HepG2 (cell line): Measurements from ENCODE around the gene METTL21C. TPM values are rescaled to one million over a fixed set of nuclear protein-coding genes. Genes with fewer than 3 reads are reported as not detected.

ENCODE experiments used
- ATAC-seq: fragments of 200-7000 bp; cut with Tn5 transposase; 3 replicates; pipeline ENCODE4 v1.9.1; 2020; ENCODE audit warnings: mild to moderate bottlenecking, moderate library complexity
- BruUV-seq: library from RNA; stranded (reverse); fragments of 400-500 nt; replicated peaks from 2 replicates; lab custom pipeline; 2021; lab: Mats Ljungman, UMichigan
- CTCF ChIA-PET: fragments of 300-600 bp; formaldehyde crosslinking; extraction: SDS; loops from one replicate; lab custom pipeline; 2021; ENCODE audit warnings: low total read pairs, inconsistent platforms, low intra/inter-chr PET ratio; lab: Yijun Ruan, JAX
- POLR2A ChIA-PET: fragments of 350-600 bp; sonication (Branson Sonifier 250); formaldehyde crosslinking; loops from one replicate; lab custom pipeline; 2020; ENCODE audit warnings: antibody characterized with exemption, inconsistent platforms; lab: Yijun Ruan, JAX
- DNase-seq: peaks from one replicate; pipeline ENCODE4 v3.0.0-alpha.2; 2015; ENCODE audit warnings: low spot score
- FAIRE-seq: peaks from 3 replicates; lab custom pipeline; 2011; peaks lifted over from hg19 to GRCh38; lab: Jason Lieb, UNC
- H2AFZ ChIP-seq: one replicate; pipeline ENCODE4 v1.6.1; 2011; ENCODE audit warnings: low read length, inconsistent platforms
- H3K27ac ChIP-seq: fragments of 300-600 bp; 3 replicates; pipeline ENCODE4 v1.8.0; 2011; ENCODE audit warnings: mixed run types, mild to moderate bottlenecking, mixed read lengths, low read length, inconsistent platforms; ENCODE audit not compliant: insufficient read depth; ENCODE audit errors: extremely low read length
- H3K27me3 ChIP-seq, 2 experiments: fragments of 200-600 bp in 1 of 2; 2 replicates in 1 of 2; 3 replicates in 1 of 2; pipeline versions ENCODE4 v1.6.0 to v1.8.0; 2011; ENCODE audit warnings: low read length in 2 of 2, mild to moderate bottlenecking in 2 of 2, moderate library complexity in 2 of 2, inconsistent platforms in 1 of 2; ENCODE audit not compliant: insufficient read depth in 2 of 2, control insufficient read depth in 1 of 2
- H3K36me3 ChIP-seq, 2 experiments: fragments of 200-600 bp in 1 of 2; replicated peaks in 1 of 2; 2 replicates in 1 of 2; 3 replicates in 1 of 2; pipeline versions ENCODE4 v1.5.1 to v1.8.0; 2011; ENCODE audit warnings: low read length in 2 of 2, inconsistent platforms in 1 of 2; ENCODE audit not compliant: insufficient read depth in 2 of 2, control insufficient read depth in 1 of 2
- H3K4me1 ChIP-seq: 2 replicates; pipeline ENCODE4 v1.5.1; 2012; ENCODE audit warnings: low read length, inconsistent platforms; ENCODE audit not compliant: insufficient read depth
- H3K4me2 ChIP-seq: 2 replicates; pipeline ENCODE4 v1.6.0; 2011; ENCODE audit warnings: low read depth, low read length, inconsistent platforms
- H3K4me3 ChIP-seq, 3 experiments: fragments of 200-600 bp in 1 of 3; sonication (generic), shearing (Covaris generic) in 1 of 3; replicated peaks in 1 of 3; 2 replicates each; pipeline ENCODE4 v1.5.1; 2011 to 2016; ENCODE audit warnings: low read length in 3 of 3, inconsistent platforms in 2 of 3, low read depth in 2 of 3, mild to moderate bottlenecking in 2 of 3, control low read depth in 1 of 3, mixed read lengths in 1 of 3; ENCODE audit not compliant: insufficient read depth in 1 of 3
- H3K79me2 ChIP-seq: one replicate; pipeline ENCODE4 v1.6.1; 2011; ENCODE audit warnings: low read length, inconsistent platforms; ENCODE audit not compliant: insufficient read depth
- H3K9ac ChIP-seq: 2 replicates; pipeline ENCODE4 v1.6.0; 2011; ENCODE audit warnings: mild to moderate bottlenecking, low read depth, low read length, inconsistent platforms; ENCODE audit not compliant: insufficient read depth
- H3K9me3 ChIP-seq: 2 replicates; pipeline ENCODE4 v1.5.1; 2012; ENCODE audit warnings: mild to moderate bottlenecking, low read length
- H4K20me1 ChIP-seq: 2 replicates; pipeline ENCODE4 v1.6.0; 2011; ENCODE audit warnings: inconsistent platforms, mild to moderate bottlenecking, low read length, moderate library complexity; ENCODE audit not compliant: insufficient read depth
- EEA1 ChIP-seq: sonication (generic); formaldehyde crosslinking; IDR thresholded peaks from 2 replicates; pipeline ENCODE4 v1.5.1; 2020; ENCODE audit warnings: mild to moderate bottlenecking, missing genetic modification reagents, borderline replicate concordance
- GABPA ChIP-seq, 2 experiments: IDR thresholded peaks; 2 replicates each; pipeline ENCODE4 v1.6.1; 2011 to 2016; ENCODE audit warnings: low read depth in 2 of 2, low read length in 1 of 2, missing biosample characterization in 1 of 2, missing genetic modification characterization in 1 of 2
- HNF1A ChIP-seq, 2 experiments: sonication (generic) in 1 of 2; formaldehyde crosslinking in 1 of 2; IDR thresholded peaks; 2 replicates each; pipeline versions ENCODE4 v1.4.0 to v1.6.1; 2016 to 2020; ENCODE audit warnings: borderline replicate concordance in 1 of 2, low read depth in 1 of 2, mild to moderate bottlenecking in 1 of 2, missing genetic modification reagents in 1 of 2
- KAT8 ChIP-seq: IDR thresholded peaks from 2 replicates; pipeline ENCODE4 v1.6.1; 2016; ENCODE audit warnings: missing genetic modification reagents, missing compliant biosample characterization
- NFATC3 ChIP-seq: sonication (generic); formaldehyde crosslinking; IDR thresholded peaks from 2 replicates; pipeline ENCODE4 v1.5.1; 2020; ENCODE audit warnings: mild to moderate bottlenecking, missing genetic modification reagents
- ONECUT2 ChIP-seq: sonication (generic); formaldehyde crosslinking; IDR thresholded peaks from 2 replicates; pipeline ENCODE4 v1.4.0; 2020; ENCODE audit warnings: missing genetic modification reagents
- ZNF558 ChIP-seq: sonication (generic); formaldehyde crosslinking; IDR thresholded peaks from 2 replicates; pipeline ENCODE4 v1.9.0; 2022; ENCODE audit warnings: mild to moderate bottlenecking, missing genetic modification reagents, borderline replicate concordance
- ZNF576 ChIP-seq: sonication (generic); formaldehyde crosslinking; IDR thresholded peaks from 2 replicates; pipeline ENCODE4 v1.4.0; 2020; ENCODE audit warnings: mild to moderate bottlenecking, missing genetic modification reagents
- ZNF605 ChIP-seq: sonication (generic); formaldehyde crosslinking; IDR thresholded peaks from 2 replicates; pipeline ENCODE4 v1.8.0; 2022; ENCODE audit warnings: mild to moderate bottlenecking, missing genetic modification reagents
- WGBS: methylation state at CpG from one replicate; pipeline ENCODE4 v1.1.6; 2017; ENCODE audit warnings: low lambda C conversion rate; 5-methylcytosine and 5-hydroxymethylcytosine counted together
- in situ Hi-C: cut with HindIII; loops from 2 replicates; pipeline ENCODE4 v1.10.0; 2017; ENCODE audit warnings: low pct_unique_long_range_greater_than_20kb; ENCODE audit not compliant: extremely low pct_ligation_motif_present
- intact Hi-C: fragments of 100-400 bp; cut with micrococcal nuclease; formaldehyde crosslinking; loops from one replicate; pipeline ENCODE4 v1.10.0; 2022; ENCODE audit not compliant: unreplicated experiment
- polyA plus RNA-seq, 8 experiments: library from polyadenylated mRNA; depleted of rRNA in 3 of 8; stranded (reverse) in 7 of 8; unstranded in 1 of 8; fragments of >200 nt; fragmentation: Illumina TruSeq in 4 of 8; extraction: Trizol in 4 of 8; gene quantifications; 2 replicates each; pipeline versions ENCODE4 v1.2.1 to v1.2.3, GENCODE V29; 2011 to 2016; ENCODE audit warnings: low read depth in 4 of 8, missing spikeins in 1 of 8, mixed read lengths in 1 of 8; ENCODE audit not compliant: insufficient read depth in 1 of 8
- total RNA-seq, 5 experiments: library from RNA; depleted of rRNA; stranded (reverse); fragments of >200 nt; fragmentation: Illumina TruSeq; extraction: Trizol; gene quantifications; 2 replicates each; pipeline ENCODE4 v1.2.3, GENCODE V29; 2016; ENCODE audit warnings: low read depth in 1 of 5

The METTL21C gene
- total and polyA plus RNA-seq, 2 of the 13 experiments (the other 11 are each of a cell fraction or from before 2014, with no cell fraction given) = not detected

GRCh38 chr13:102701331-102701730, 6.5 kb upstream of the METTL21C start:
- no peak for FAIRE-seq
- Histone ChIP-seq H3K27ac (no peak overlapping the region), H3K4me2 (no peak overlapping the region), H4K20me1 (no peaks in the 10 kb centered on the region), H3K9ac (no peak overlapping the region), H2AFZ (no peak overlapping the region), H3K27me3 (peaks cover 0 to 5% of the 10 kb centered on the region in 2 experiments; a peak in 1 of 5 replicates), H3K4me3 (no peak overlapping the region), H3K9me3 (peaks cover 8% of the 10 kb centered on the region; the same call in 1 of the 2 replicates), H3K36me3 (no peaks in the 10 kb centered on the region)
- ATAC-seq = no peak
- CTCF ChIA-PET = no interaction called here
- intact Hi-C loops = no loop called here
- no TSS peak for BruUV-seq
- POLR2A ChIA-PET = no interaction called here
- TF ChIP-seq NFATC3 (no peak), ZNF576 (CRISPR knock-in tag) (no peak), ZNF558 (CRISPR knock-in tag) (no peak)
- TF ChIP-seq, all 625 proteins: peak for 0
- DNase-seq = no peak
- WGBS = 62% methylated on average over 5 of the region's 5 CpGs
- Histone ChIP-seq H3K79me2 (no peaks in the 10 kb centered on the region), H3K4me1 (peaks cover 10% of the 10 kb centered on the region; the same call in 1 of the 2 replicates)
- in situ Hi-C loops = no loop called here

GRCh38 chr13:102700088-102701031, 5.5 kb upstream of the METTL21C start:
- H3K27me3 ChIP-seq = peaks cover 0 to 5% of the 10 kb centered on the region in 2 experiments; a peak in 2 of 5 replicates
- in situ Hi-C loops (no loop called here), intact Hi-C loops (no loop called here)
- no peak overlapping the region for H3K9ac ChIP-seq
- no peaks in the 10 kb centered on the region for H3K79me2 ChIP-seq
- WGBS = 52% methylated on average over 14 of the region's 14 CpGs
- H3K27ac ChIP-seq = no peak overlapping the region
- no TSS peak for BruUV-seq
- no peak overlapping the region for H2AFZ ChIP-seq
- peaks cover 10% of the 10 kb centered on the region; the same call in 1 of the 2 replicates for H3K4me1 ChIP-seq
- DNase-seq = no peak
- POLR2A ChIA-PET = no interaction called here
- no peak overlapping the region for H3K4me2 ChIP-seq
- H4K20me1 ChIP-seq = no peaks in the 10 kb centered on the region
- H3K4me3 ChIP-seq = no peak overlapping the region
- no peak for FAIRE-seq
- peaks cover 8% of the 10 kb centered on the region; the same call in 1 of the 2 replicates for H3K9me3 ChIP-seq
- no peaks in the 10 kb centered on the region for H3K36me3 ChIP-seq
- no peak for ATAC-seq
- CTCF ChIA-PET = no interaction called here
- TF ChIP-seq KAT8 (CRISPR knock-in tag) = no peak
- no peak for TF ChIP-seq ONECUT2 (CRISPR knock-in tag)
- no peak for TF ChIP-seq EEA1 (CRISPR knock-in tag)
- TF ChIP-seq ZNF605 (CRISPR knock-in tag) = no peak
- no peak for TF ChIP-seq ZNF558 (CRISPR knock-in tag)
- no peak for TF ChIP-seq GABPA (IDR thresholded peaks at IDR 0.05; ENCODE audit: low read depth, low read length)
- TF ChIP-seq GABPA (CRISPR knock-in tag; IDR thresholded peaks at IDR 0.05; ENCODE audit: low read depth) = no peak
- TF ChIP-seq HNF1A (IDR thresholded peaks at IDR 0.05; ENCODE audit: low read depth) = no peak
- no peak for TF ChIP-seq HNF1A (CRISPR knock-in tag; IDR thresholded peaks at IDR 0.05; ENCODE audit: borderline replicate concordance)
